Body of pancreas (tissue), 4 donors: ENCODE measurements around the gene DNAJA4. TPM values are rescaled to one million over a fixed set of nuclear protein-coding genes. Genes with fewer than 3 reads are reported as not detected.

Experiments
- ATAC-seq: fragments of 150-250 bp; one replicate; pipeline ENCODE4 v1.9.1; 2016
- DNase-seq, 4 donors: peaks; one replicate each; pipeline ENCODE4 v3.0.0-alpha.2; 2019
- H3K27ac ChIP-seq, 4 donors: fragments of 200-600 bp; sonication (generic); 1 replicate in 3 of 4; 2 replicates in 1 of 4; pipeline versions ENCODE4 v1.5.1 to v1.6.1; 2016 to 2019; ENCODE audit warnings: mild to moderate bottlenecking in 1 of 4, mixed read lengths in 1 of 4, moderate library complexity in 1 of 4
- H3K27me3 ChIP-seq, 2 donors: fragments of 200-600 bp; sonication (generic); one replicate each; pipeline ENCODE4 v1.6.0; 2016; ENCODE audit warnings: mild to moderate bottlenecking in 1 of 2
- H3K36me3 ChIP-seq, 2 donors: fragments of 200-600 bp; sonication (generic); replicated peaks in 1 of 2; 2 replicates each; pipeline ENCODE4 v1.5.1; 2016; ENCODE audit warnings: low read depth in 2 of 2; ENCODE audit not compliant: insufficient read depth in 1 of 2
- H3K4me1 ChIP-seq: fragments of 200-600 bp; sonication (generic); one replicate; pipeline ENCODE4 v1.6.0; 2016
- H3K4me3 ChIP-seq, 2 donors: fragments of 200-600 bp; sonication (generic); 1 replicate in 1 of 2; 2 replicates in 1 of 2; pipeline ENCODE4 v1.5.1; 2016 to 2019
- H3K9me3 ChIP-seq, 3 donors: fragments of 200-600 bp; sonication (generic); 1 replicate in 2 of 3; 2 replicates in 1 of 3; pipeline ENCODE4 v1.5.1; 2016
- CTCF ChIP-seq, 7 experiments: fragments of 450-650 bp in 4 of 7; fragments of 200-600 bp in 3 of 7; sonication (generic) in 3 of 7; IDR thresholded peaks; one replicate each; pipeline ENCODE4 v1.5.1; 2016 to 2019; ENCODE audit warnings: antibody characterized with exemption in 7 of 7
- POLR2A ChIP-seq, 3 donors: fragments of 450-650 bp; IDR thresholded peaks; one replicate each; pipeline ENCODE4 v1.6.1; 2016; ENCODE audit warnings: antibody characterized with exemption in 3 of 3, mild to moderate bottlenecking in 2 of 3
- WGBS, 2 donors: methylation state at CpG; one replicate each; pipeline ENCODE4 v1.1.5; 2017; 5-methylcytosine and 5-hydroxymethylcytosine counted together
- intact Hi-C: fragments of 100-400 bp; cut with DNase I; formaldehyde crosslinking; loops from one replicate; pipeline ENCODE4 v1.15.1; 2023
- total RNA-seq, 2 donors: library from RNA; depleted of rRNA; stranded (reverse); fragments of >200 nt; gene quantifications; one replicate each; pipeline ENCODE4 v1.1.0, GENCODE V29; 2016

Gene DNAJA4
- total RNA-seq, 2 donors from 2014 or later = 5.9 to 8.0 TPM

GRCh38 chr15:78307976-78308375 is 43.6 kb downstream of the DNAJA4 start:
- DNase-seq = no peak
- no peak overlapping the region for H3K27ac ChIP-seq
- no peaks in the 10 kb centered on the region for H3K36me3 ChIP-seq
- intact Hi-C loops = loop anchor here (10.0 kb wide), 1 partner anchor 117 kb away; no protein-coding TSS in a partner anchor
- H3K4me1 ChIP-seq = no peaks in the 10 kb centered on the region
- peaks cover 0 to 7% of the 10 kb centered on the region in 2 donors for H3K27me3 ChIP-seq
- H3K4me3 ChIP-seq = no peak overlapping the region
- TF ChIP-seq CTCF (IDR thresholded peaks at IDR 0.05) (no peak), POLR2A (IDR thresholded peaks at IDR 0.05) (no peak)
- no peaks in the 10 kb centered on the region for H3K9me3 ChIP-seq
- WGBS, 2 donors = 31 to 34% methylated on average over 6 of the region's 6 CpGs
- no peak for ATAC-seq

DNA sequence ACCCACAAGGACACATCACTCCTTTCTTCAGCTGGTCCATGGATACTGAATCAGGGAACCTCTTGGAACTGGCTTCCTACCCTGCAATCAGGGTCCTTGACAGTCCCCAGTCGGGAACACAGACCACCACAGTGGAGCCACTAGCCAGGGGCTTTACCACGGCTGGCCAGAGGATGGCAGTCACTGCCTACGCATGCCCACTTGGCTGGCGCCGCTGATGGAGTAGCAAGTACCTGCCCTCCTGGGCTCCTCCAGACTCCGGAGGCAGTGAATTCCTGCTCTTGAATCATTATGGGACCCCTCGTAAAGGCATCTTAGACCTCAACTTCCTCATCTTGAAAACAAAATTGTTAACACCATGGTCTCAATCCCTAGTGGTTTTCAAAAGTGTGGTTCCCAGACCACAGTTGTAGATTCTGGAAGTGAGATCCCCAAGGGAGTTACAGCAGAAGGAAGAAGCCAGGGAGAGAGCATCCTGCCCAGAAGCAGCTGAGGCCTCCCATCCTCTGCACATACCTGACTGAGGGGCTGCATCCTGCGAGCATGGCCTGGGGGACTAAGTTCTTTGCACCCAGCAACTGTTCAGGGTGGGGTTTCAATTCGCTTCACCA is 44.2 kb downstream of the DNAJA4 start:
- no peak overlapping the region for H3K27ac ChIP-seq
- no peaks in the 10 kb centered on the region for H3K36me3 ChIP-seq
- 18 to 20% methylated on average over 8 to 9 of the region's 9 CpGs for WGBS, 2 donors
- DNase-seq (peak; percentile 46 to 69 (median 58)), ATAC-seq (peak; percentile 54)
- no peaks in the 10 kb centered on the region for H3K9me3 ChIP-seq
- H3K27me3 ChIP-seq = peaks cover 0 to 7% of the 10 kb centered on the region in 2 donors
- H3K4me3 ChIP-seq = no peak overlapping the region
- intact Hi-C loops = loop anchor here (10.0 kb wide), 1 partner anchor 116 kb away; no protein-coding TSS in a partner anchor
- H3K4me1 ChIP-seq = no peaks in the 10 kb centered on the region
- TF ChIP-seq CTCF (IDR thresholded peaks at IDR 0.05) = peak; percentile 29 to 69 (median 45)
- TF ChIP-seq POLR2A (IDR thresholded peaks at IDR 0.05) = no peak

- Histone ChIP-seq H3K4me1 (no peaks in the 10 kb centered on the region), H3K27me3 (peaks cover 0 to 4% of the 10 kb centered on the region in 2 donors), H3K4me3 (no peak overlapping the region), H3K9me3 (no peaks in the 10 kb centered on the region), H3K36me3 (no peaks in the 10 kb centered on the region), H3K27ac (no peak overlapping the region)
- ATAC-seq = no peak
- TF ChIP-seq POLR2A (IDR thresholded peaks at IDR 0.05) (no peak), CTCF (IDR thresholded peaks at IDR 0.05) (no peak)
- 31 to 39% methylated on average over 3 of the region's 3 CpGs for WGBS, 2 donors
- no peak for DNase-seq
- intact Hi-C loops = no loop called here
Measured at GRCh38 chr15:78311292-78311691, 46.9 kb downstream of the DNAJA4 start.

DNA sequence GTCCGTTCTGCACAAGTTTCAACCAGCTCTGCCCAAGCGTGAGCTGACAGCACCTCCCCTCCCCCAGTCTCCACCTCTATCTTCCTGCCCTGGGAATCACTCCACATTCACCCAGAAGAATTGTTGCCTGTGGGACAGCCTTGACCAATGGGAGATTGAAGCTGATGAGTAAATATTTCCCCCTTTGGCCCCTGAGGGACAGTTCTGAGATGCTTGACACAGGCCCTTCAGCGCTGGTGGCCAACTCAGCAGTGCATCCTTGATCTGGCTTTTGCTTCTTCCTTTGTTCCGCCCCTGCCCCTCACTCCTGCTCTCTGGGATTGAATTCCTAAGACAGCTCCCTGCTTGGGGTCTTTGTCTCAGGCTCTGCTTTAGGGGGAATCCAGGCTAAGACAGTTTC is 48.2 kb downstream of the DNAJA4 start:
- no peak overlapping the region for H3K27ac ChIP-seq
- no peaks in the 10 kb centered on the region for H3K27me3 ChIP-seq
- TF ChIP-seq POLR2A (IDR thresholded peaks at IDR 0.05) (no peak), CTCF (IDR thresholded peaks at IDR 0.05) (no peak)
- no peaks in the 10 kb centered on the region for H3K9me3 ChIP-seq
- 83 to 88% methylated on average over 4 of the region's 4 CpGs for whole genome bisulfite sequencing, 2 donors
- intact Hi-C loops = no loop called here
- H3K4me3 ChIP-seq = no peak overlapping the region
- no peaks in the 10 kb centered on the region for H3K36me3 ChIP-seq
- DNase-seq (no peak), ATAC-seq (no peak)
- no peaks in the 10 kb centered on the region for H3K4me1 ChIP-seq

DNA sequence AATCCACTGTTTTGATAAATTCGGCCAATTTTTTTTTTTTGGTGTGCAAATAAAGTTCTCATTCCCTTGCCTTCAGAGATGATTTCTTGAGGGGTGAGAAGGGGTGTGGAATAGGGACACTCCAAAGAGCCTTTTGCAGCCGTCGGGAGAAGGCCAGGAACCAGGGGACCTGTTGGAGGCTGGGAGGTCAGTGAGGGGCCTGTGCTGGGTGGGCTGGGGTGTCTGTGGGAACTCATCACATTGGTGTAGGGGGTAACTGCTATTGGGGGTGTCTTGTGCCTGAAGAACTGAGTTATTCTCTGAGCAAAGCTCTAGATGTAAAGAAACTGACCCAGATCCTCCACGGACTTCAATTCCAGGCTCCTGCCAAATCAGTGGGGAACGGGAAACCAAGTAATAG is 48.6 kb downstream of the DNAJA4 start:
- intact Hi-C loops = no loop called here
- WGBS, 2 donors = 62 to 67% methylated on average over 5 of the region's 5 CpGs
- H3K27ac ChIP-seq = no peak overlapping the region

More for the DNA sequence above, 48.6 kb downstream of the DNAJA4 start:
- no peak for ATAC-seq
- no peak overlapping the region for H3K4me3 ChIP-seq
- no peaks in the 10 kb centered on the region for H3K36me3 ChIP-seq
- H3K4me1 ChIP-seq = no peaks in the 10 kb centered on the region
- TF ChIP-seq POLR2A (IDR thresholded peaks at IDR 0.05) = no peak
- no peak for TF ChIP-seq CTCF (IDR thresholded peaks at IDR 0.05)
- no peaks in the 10 kb centered on the region for H3K9me3 ChIP-seq
- H3K27me3 ChIP-seq = no peaks in the 10 kb centered on the region
- DNase-seq = no peak
